ENCODE data around the gene SYNE3.

SYNE3 gene

DNA sequence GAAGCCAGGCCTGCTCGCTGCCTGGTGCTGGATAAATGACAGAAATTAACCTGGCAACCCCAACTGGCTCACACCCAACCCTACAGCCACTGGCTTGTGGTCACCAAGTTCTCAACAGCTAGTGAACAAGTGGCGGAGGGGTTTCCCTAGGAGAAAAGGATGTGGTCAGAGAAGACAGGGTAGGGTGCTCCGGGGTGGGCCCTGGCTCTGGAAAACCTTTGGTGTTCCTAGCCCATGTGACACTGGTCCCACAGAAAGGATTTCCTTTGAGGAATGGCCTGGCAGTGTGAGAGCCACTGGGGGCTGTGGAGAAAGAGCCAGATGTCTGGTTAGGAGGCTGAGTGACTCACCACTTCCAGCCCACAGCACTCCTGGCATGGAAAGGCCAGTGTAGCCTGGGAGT, 8.7 kb downstream of the SYNE3 start:
- POLR2A ChIA-PET, result no interaction called here
- TF ChIP-seq, protein P1, sequence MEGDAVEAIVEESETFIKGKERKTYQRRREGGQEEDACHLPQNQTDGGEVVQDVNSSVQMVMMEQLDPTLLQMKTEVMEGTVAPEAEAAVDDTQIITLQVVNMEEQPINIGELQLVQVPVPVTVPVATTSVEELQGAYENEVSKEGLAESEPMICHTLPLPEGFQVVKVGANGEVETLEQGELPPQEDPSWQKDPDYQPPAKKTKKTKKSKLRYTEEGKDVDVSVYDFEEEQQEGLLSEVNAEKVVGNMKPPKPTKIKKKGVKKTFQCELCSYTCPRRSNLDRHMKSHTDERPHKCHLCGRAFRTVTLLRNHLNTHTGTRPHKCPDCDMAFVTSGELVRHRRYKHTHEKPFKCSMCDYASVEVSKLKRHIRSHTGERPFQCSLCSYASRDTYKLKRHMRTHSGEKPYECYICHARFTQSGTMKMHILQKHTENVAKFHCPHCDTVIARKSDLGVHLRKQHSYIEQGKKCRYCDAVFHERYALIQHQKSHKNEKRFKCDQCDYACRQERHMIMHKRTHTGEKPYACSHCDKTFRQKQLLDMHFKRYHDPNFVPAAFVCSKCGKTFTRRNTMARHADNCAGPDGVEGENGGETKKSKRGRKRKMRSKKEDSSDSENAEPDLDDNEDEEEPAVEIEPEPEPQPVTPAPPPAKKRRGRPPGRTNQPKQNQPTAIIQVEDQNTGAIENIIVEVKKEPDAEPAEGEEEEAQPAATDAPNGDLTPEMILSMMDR (IDR thresholded peaks at IDR 0.05; ENCODE audit: control extremely low read depth, extremely low read depth, low read depth, missing control alignments), result no peak
- DNase-seq (ENCODE audit: extremely low spot score), result no peak
- CTCF ChIA-PET, result interaction anchor here (0.9 to 6.7 kb wide), 6 partner anchors 12 to 80 kb away, joined by 3 to 34 read pairs (median 8); partner anchors contain the start of gene GLRX5

GRCh38 chr14:95507174-95507573, 9.3 kb downstream of the SYNE3 start:
- ChIA-PET CTCF (interaction anchor here (0.8 to 6.7 kb wide), 5 partner anchors 8 to 64 kb away, joined by 3 to 34 read pairs (median 9); no protein-coding TSS in a partner anchor), POLR2A (no interaction called here)
- TF ChIP-seq, protein P1 (IDR thresholded peaks at IDR 0.05; ENCODE audit: control extremely low read depth, extremely low read depth, low read depth, missing control alignments), result no peak
- no peak for DNase-seq (ENCODE audit: extremely low spot score)

GRCh38 chr14:95505030-95505589, 11.3 kb downstream of the SYNE3 start:
- TF ChIP-seq, protein P1 (IDR thresholded peaks at IDR 0.05; ENCODE audit: control extremely low read depth, extremely low read depth, low read depth, missing control alignments), result no peak
- ChIA-PET POLR2A (interaction anchor here (2.0 kb wide), 1 partner anchor 10 kb away, joined by 8 read pairs; no protein-coding TSS in a partner anchor), CTCF (interaction anchor here (1.2 to 6.7 kb wide), 6 partner anchors 9 to 78 kb away, joined by 4 to 34 read pairs (median 8); partner anchors contain the start of gene SYNE3)
- DNase-seq (ENCODE audit: extremely low spot score), result no peak

GRCh38 chr14:95504135-95505029, 12.1 kb downstream of the SYNE3 start:
- ChIA-PET POLR2A (interaction anchor here (0.7 to 2.0 kb wide), 2 partner anchors 11 to 13 kb away, joined by 7 to 8 read pairs; no protein-coding TSS in a partner anchor), CTCF (interaction anchor here (0.6 to 6.7 kb wide), 10 partner anchors 8 to 77 kb away, joined by 3 to 34 read pairs (median 5); partner anchors contain the start of gene SYNE3)
- TF ChIP-seq, protein P1 (IDR thresholded peaks at IDR 0.05; ENCODE audit: control extremely low read depth, extremely low read depth, low read depth, missing control alignments), result no peak
- DNase-seq (ENCODE audit: extremely low spot score), result peak; percentile 48

DNA sequence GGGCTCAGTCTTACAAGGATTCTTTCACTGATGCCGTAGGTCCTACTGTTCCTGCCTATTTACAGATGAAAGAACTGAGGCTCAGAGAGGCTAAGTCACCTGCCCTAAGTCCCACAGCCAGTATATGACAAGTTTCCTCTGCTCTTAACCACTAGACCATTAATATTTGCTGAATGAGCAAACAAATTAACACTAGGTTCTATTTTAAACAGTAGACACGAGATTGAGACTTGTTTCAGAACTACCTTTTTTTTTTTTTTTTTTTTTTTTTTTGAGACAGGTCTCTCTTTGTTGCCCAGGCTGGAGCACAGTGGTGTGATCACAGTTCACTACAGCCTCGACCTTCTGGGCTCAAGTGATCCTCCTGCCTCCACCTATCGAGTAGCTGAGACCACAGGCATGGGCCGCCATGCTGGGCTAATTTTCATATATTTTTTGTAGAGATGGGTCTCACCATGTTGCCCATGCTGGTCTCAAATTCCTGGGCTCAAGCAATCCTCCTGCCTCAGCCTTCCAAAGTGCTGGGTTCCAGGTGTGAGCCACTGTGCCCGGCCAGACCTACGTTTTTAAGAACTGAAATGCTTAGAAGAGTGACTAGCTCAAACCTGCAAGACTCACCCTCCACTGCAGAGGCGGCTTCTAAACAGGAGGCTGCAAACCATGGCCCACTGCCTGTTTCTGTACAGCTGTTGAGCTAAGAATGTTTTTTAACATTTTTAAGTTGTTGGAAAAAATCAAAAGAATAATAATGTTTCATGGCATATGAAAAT, 12.9 kb downstream of the SYNE3 start:
- ChIA-PET POLR2A (interaction anchor here (0.7 to 2.0 kb wide), 2 partner anchors 12 to 14 kb away, joined by 7 to 8 read pairs; no protein-coding TSS in a partner anchor), CTCF (interaction anchor here (1.0 to 6.7 kb wide), 9 partner anchors 7 to 76 kb away, joined by 3 to 34 read pairs (median 5); partner anchors contain the start of gene SYNE3)
- TF ChIP-seq, protein P1 (IDR thresholded peaks at IDR 0.05; ENCODE audit: control extremely low read depth, extremely low read depth, low read depth, missing control alignments), result no peak
- peak; percentile 54 for DNase-seq (ENCODE audit: extremely low spot score)
